Islet of Langerhans (tissue), 1 donor: ENCODE data around the gene HELT.
A peak's percentile ranks its signal among the peaks of the same experiment; 100 is the strongest.
"Not testable (repeated sequence)": the region's sequence is repeated elsewhere in the genome, so short reads cannot be mapped to it uniquely, and the experiment has no call there.

ENCODE experiments used
- FAIRE-seq: peaks from one replicate; lab custom pipeline; 2011; peaks lifted over from hg19 to GRCh38; lab: Jason Lieb, UNC

The HELT gene

GRCh38 chr4:185036842-185037241 is 18.6 kb downstream of the HELT start:
- no peak for FAIRE-seq

- FAIRE-seq: peak; percentile 69
These were observed 21.4 kb downstream of the HELT start for GRCh38 chr4:185039508-185040273.

GRCh38 chr4:185040523-185040922 is 22.2 kb downstream of the HELT start:
- no peak for FAIRE-seq

- FAIRE-seq: not testable (repeated sequence)
These were observed 32.0 kb downstream of the HELT start for GRCh38 chr4:185050286-185050685.

GRCh38 chr4:185051283-185051682 is 33.0 kb downstream of the HELT start:
- not testable (repeated sequence) for FAIRE-seq

GRCh38 chr4:185053746-185054145 is 35.5 kb downstream of the HELT start:
- FAIRE-seq: no peak

- no peak for FAIRE-seq
These were observed 36.0 kb downstream of the HELT start for GRCh38 chr4:185054272-185054671.

GRCh38 chr4:185054886-185055285 is 36.6 kb downstream of the HELT start:
- no peak for FAIRE-seq

GRCh38 chr4:185061610-185062009 is 43.3 kb downstream of the HELT start:
- no peak for FAIRE-seq

- FAIRE-seq: no peak
These were observed 44.3 kb downstream of the HELT start for GRCh38 chr4:185062606-185063005.

GRCh38 chr4:185066179-185066578 is 47.9 kb downstream of the HELT start:
- FAIRE-seq: no peak

- FAIRE-seq: no peak
These were observed 50.5 kb downstream of the HELT start for GRCh38 chr4:185068837-185069236.
